ENCODE measurements around the gene SERTAD3.

- no peak for TF ChIP-seq CTCF (IDR thresholded peaks at IDR 0.05; ENCODE audit: low read depth, low read length, poor library complexity, severe bottlenecking)
- no peak for TF ChIP-seq EZH2phosphoT487 (IDR thresholded peaks at IDR 0.05; ENCODE audit: borderline replicate concordance, low read length)
Measured at GRCh38 chr19:40412866-40413265, 31.3 kb downstream of the SERTAD3 start.

Data from DOHH2 (cell line).